ENCODE measurements around the gene NEK4. TPM values are rescaled to one million over a fixed set of nuclear protein-coding genes. Genes with fewer than 3 reads are reported as not detected.

Gene NEK4
- total RNA-seq, 1 donor from 2014 or later = 15.1 TPM

DNA sequence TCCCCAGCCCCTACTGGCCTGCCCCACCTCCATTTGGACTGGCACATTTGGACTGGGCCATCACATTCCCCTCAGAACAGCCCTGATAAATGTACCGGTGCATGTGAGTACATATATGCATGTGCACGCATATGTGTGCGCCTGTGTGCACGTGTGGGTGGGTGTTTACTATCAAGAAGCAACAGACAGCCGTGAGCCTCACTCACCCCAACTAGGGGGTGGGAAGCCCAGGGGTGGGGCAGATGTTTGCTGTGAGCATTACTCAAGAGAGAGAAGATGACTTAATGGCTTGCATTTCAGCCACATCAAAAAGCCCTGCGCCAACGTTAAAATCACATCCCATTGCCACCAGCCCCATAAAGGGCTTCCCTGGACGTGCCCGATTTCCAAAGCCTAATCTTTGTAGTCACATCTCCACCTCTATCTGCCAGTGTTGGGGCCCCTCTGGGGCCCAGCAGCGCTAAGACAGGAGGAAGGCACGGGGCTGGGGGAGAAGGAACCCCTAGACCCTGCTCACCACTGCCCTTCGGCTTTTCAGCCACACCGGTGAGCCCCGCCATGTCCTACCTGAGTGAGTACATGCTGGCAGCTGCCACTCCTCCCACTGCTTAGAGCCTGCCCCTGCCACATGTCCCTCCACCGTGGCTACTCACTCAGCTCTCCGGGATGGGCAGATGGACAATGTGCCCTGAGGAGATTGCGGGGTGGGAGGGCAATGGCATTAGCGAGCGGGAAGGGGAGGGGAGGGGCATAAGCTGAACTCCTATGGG lies 34.7 kb upstream of the NEK4 start:
- H3K4me2 ChIP-seq (ENCODE audit: low read length) = no peak overlapping the region
- H3K9me3 Mint-ChIP-seq (ENCODE audit: unreplicated experiment) = peaks cover 4% of the 10 kb centered on the region
- H3K36me3 ChIP-seq (ENCODE audit: insufficient read depth, low read length) = no peaks in the 10 kb centered on the region
- no peak overlapping the region for H3K4me3 Mint-ChIP-seq (ENCODE audit: unreplicated experiment)
- peak overlapping the region; percentile 41 for H3K27ac Mint-ChIP-seq (ENCODE audit: unreplicated experiment)
- TF ChIP-seq, protein P1, sequence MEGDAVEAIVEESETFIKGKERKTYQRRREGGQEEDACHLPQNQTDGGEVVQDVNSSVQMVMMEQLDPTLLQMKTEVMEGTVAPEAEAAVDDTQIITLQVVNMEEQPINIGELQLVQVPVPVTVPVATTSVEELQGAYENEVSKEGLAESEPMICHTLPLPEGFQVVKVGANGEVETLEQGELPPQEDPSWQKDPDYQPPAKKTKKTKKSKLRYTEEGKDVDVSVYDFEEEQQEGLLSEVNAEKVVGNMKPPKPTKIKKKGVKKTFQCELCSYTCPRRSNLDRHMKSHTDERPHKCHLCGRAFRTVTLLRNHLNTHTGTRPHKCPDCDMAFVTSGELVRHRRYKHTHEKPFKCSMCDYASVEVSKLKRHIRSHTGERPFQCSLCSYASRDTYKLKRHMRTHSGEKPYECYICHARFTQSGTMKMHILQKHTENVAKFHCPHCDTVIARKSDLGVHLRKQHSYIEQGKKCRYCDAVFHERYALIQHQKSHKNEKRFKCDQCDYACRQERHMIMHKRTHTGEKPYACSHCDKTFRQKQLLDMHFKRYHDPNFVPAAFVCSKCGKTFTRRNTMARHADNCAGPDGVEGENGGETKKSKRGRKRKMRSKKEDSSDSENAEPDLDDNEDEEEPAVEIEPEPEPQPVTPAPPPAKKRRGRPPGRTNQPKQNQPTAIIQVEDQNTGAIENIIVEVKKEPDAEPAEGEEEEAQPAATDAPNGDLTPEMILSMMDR (IDR thresholded peaks at IDR 0.05; ENCODE audit: insufficient read depth, low read depth, low read length) = no peak
- TF ChIP-seq EZH2 (IDR thresholded peaks at IDR 0.05; ENCODE audit: insufficient read depth, low read length) = no peak
- peaks cover 8% of the 10 kb centered on the region for H3K4me1 Mint-ChIP-seq (ENCODE audit: low read depth, unreplicated experiment)
- H3K4me1 ChIP-seq (ENCODE audit: insufficient read depth, low read length) = peaks cover 4% of the 10 kb centered on the region
- peaks cover 22% of the 10 kb centered on the region for H3K27me3 Mint-ChIP-seq (ENCODE audit: low read depth, unreplicated experiment)
- H3K79me2 ChIP-seq (ENCODE audit: insufficient read depth, low read length) = no peaks in the 10 kb centered on the region
- no peak for DNase-seq (ENCODE audit: low read depth)
- H4K20me1 ChIP-seq (ENCODE audit: insufficient read depth, low read length) = no peaks in the 10 kb centered on the region
- FAIRE-seq = no peak
- no peaks in the 10 kb centered on the region for H3K9me3 ChIP-seq (ENCODE audit: insufficient read depth, low read depth, low read length)
- H3K9ac ChIP-seq (ENCODE audit: low read length) = no peak overlapping the region
- no peak overlapping the region for H2AFZ ChIP-seq (ENCODE audit: low read depth, low read length)
- H3K4me3 ChIP-seq (ENCODE audit: insufficient read depth, low read depth, low read length) = no peak overlapping the region
- H3K27ac ChIP-seq (ENCODE audit: low read depth, low read length) = no peak overlapping the region
- no peaks in the 10 kb centered on the region for H3K27me3 ChIP-seq (ENCODE audit: insufficient read depth, low read length)
- H3K36me3 Mint-ChIP-seq (ENCODE audit: low read depth, unreplicated experiment) = peaks cover 1% of the 10 kb centered on the region

DNA sequence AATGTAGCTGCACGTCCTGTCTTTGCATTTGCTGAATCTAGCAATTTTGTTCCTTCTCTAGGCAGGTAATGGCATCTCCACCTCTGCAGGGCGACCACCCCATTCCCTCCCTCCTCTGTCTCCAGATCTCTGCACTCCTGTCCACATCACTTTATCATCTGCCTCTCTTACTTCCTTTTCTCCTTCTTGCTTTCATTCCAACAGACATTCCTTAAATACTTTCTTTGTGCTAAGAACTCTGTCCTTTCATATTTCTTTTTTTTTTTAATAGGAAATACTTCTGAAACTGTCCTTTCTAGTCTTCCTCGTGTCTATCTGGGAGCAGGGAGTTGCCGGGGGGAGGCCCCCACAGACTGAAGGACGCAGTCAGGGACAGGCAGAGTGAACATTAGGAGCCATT lies 31.1 kb upstream of the NEK4 start:
- H3K4me2 ChIP-seq (ENCODE audit: low read length) = no peak overlapping the region
- H3K9me3 Mint-ChIP-seq (ENCODE audit: unreplicated experiment) = no peaks in the 10 kb centered on the region
- peaks cover 4% of the 10 kb centered on the region for H3K4me1 ChIP-seq (ENCODE audit: insufficient read depth, low read length)
- H3K9ac ChIP-seq (ENCODE audit: low read length) = no peak overlapping the region
- H4K20me1 ChIP-seq (ENCODE audit: insufficient read depth, low read length) = no peaks in the 10 kb centered on the region
- no peaks in the 10 kb centered on the region for H3K36me3 ChIP-seq (ENCODE audit: insufficient read depth, low read length)
- H3K4me3 Mint-ChIP-seq (ENCODE audit: unreplicated experiment) = no peak overlapping the region
- FAIRE-seq (no peak), DNase-seq (ENCODE audit: low read depth) (peak; percentile 17)
- H3K27me3 ChIP-seq (ENCODE audit: insufficient read depth, low read length) = no peaks in the 10 kb centered on the region
- H3K27ac ChIP-seq (ENCODE audit: low read depth, low read length) = no peak overlapping the region
- TF ChIP-seq EZH2 (IDR thresholded peaks at IDR 0.05; ENCODE audit: insufficient read depth, low read length) = no peak
- TF ChIP-seq, protein P1 (IDR thresholded peaks at IDR 0.05; ENCODE audit: insufficient read depth, low read depth, low read length) = no peak
- H3K4me3 ChIP-seq (ENCODE audit: insufficient read depth, low read depth, low read length) = no peak overlapping the region
- no peak overlapping the region for H3K27ac Mint-ChIP-seq (ENCODE audit: unreplicated experiment)
- H3K27me3 Mint-ChIP-seq (ENCODE audit: low read depth, unreplicated experiment) = peaks cover 9% of the 10 kb centered on the region
- no peak overlapping the region for H2AFZ ChIP-seq (ENCODE audit: low read depth, low read length)
- no peaks in the 10 kb centered on the region for H3K9me3 ChIP-seq (ENCODE audit: insufficient read depth, low read depth, low read length)
- H3K79me2 ChIP-seq (ENCODE audit: insufficient read depth, low read length) = no peaks in the 10 kb centered on the region
- H3K36me3 Mint-ChIP-seq (ENCODE audit: low read depth, unreplicated experiment) = peaks cover 1% of the 10 kb centered on the region
- peaks cover 8% of the 10 kb centered on the region for H3K4me1 Mint-ChIP-seq (ENCODE audit: low read depth, unreplicated experiment)

DNA sequence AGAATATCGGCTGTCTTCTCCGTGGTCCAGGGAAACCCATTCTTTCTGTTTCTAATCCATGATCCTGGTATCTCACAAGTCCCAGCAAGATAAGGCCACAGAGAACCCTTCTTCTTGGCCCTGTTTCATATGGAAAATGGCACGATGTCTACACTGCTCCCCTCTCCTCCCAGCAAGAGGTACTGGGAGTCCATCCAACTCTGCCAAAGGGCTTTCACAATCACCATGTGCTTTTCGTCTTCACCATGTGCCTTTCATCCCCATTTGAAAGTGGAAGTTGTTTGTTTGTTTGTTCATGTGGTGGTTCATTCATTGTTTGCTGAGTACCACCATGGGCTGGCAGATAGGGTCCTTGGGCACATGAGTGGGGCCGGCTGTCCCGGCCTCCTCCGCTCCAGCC lies 29.3 kb upstream of the NEK4 start:
- Mint-ChIP-seq H3K4me1 (ENCODE audit: low read depth, unreplicated experiment) (peaks cover 8% of the 10 kb centered on the region), H3K27me3 (ENCODE audit: low read depth, unreplicated experiment) (peaks cover 6% of the 10 kb centered on the region), H3K36me3 (ENCODE audit: low read depth, unreplicated experiment) (peaks cover 1% of the 10 kb centered on the region), H3K9me3 (ENCODE audit: unreplicated experiment) (peaks cover 3% of the 10 kb centered on the region), H3K4me3 (ENCODE audit: unreplicated experiment) (no peak overlapping the region), H3K27ac (ENCODE audit: unreplicated experiment) (no peak overlapping the region)
- H3K9me3 ChIP-seq (ENCODE audit: insufficient read depth, low read depth, low read length) = no peaks in the 10 kb centered on the region
- no peak overlapping the region for H2AFZ ChIP-seq (ENCODE audit: low read depth, low read length)
- TF ChIP-seq EZH2 (IDR thresholded peaks at IDR 0.05; ENCODE audit: insufficient read depth, low read length) = no peak
- TF ChIP-seq, protein P1 (IDR thresholded peaks at IDR 0.05; ENCODE audit: insufficient read depth, low read depth, low read length) = no peak
- H3K27ac ChIP-seq (ENCODE audit: low read depth, low read length) = no peak overlapping the region
- no peaks in the 10 kb centered on the region for H4K20me1 ChIP-seq (ENCODE audit: insufficient read depth, low read length)
- H3K4me2 ChIP-seq (ENCODE audit: low read length) = no peak overlapping the region
- no peaks in the 10 kb centered on the region for H3K79me2 ChIP-seq (ENCODE audit: insufficient read depth, low read length)
- no peaks in the 10 kb centered on the region for H3K36me3 ChIP-seq (ENCODE audit: insufficient read depth, low read length)
- H3K9ac ChIP-seq (ENCODE audit: low read length) = no peak overlapping the region
- H3K4me3 ChIP-seq (ENCODE audit: insufficient read depth, low read depth, low read length) = no peak overlapping the region
- H3K4me1 ChIP-seq (ENCODE audit: insufficient read depth, low read length) = peaks cover 4% of the 10 kb centered on the region
- DNase-seq (ENCODE audit: low read depth) (no peak), FAIRE-seq (no peak)
- H3K27me3 ChIP-seq (ENCODE audit: insufficient read depth, low read length) = no peaks in the 10 kb centered on the region

All from astrocyte (in vitro differentiated cells and primary cell).